GM12801 (cell line): ENCODE measurements around the gene MT1E.

Source experiments
- CTCF ChIP-seq: IDR thresholded peaks from one replicate; pipeline ENCODE4 v1.5.1; 2011; ENCODE audit warnings: control low read depth; ENCODE audit not compliant: insufficient read length; ENCODE audit errors: extremely low read depth

The MT1E gene

GRCh38 chr16:56658327-56658875 is 32.8 kb downstream of the MT1E start:
- TF ChIP-seq CTCF: no peak

GRCh38 chr16:56662357-56663354 is 37.1 kb downstream of the MT1E start:
- no peak for TF ChIP-seq CTCF

GRCh38 chr16:56664506-56664905 is 38.9 kb downstream of the MT1E start:
- no peak for TF ChIP-seq CTCF

- no peak for TF ChIP-seq CTCF
Observed at GRCh38 chr16:56667581-56668571, 42.3 kb downstream of the MT1E start, which contains the start of gene MT1G. Gene MT1G (minus strand): TSS chr16:56668065. CDS start chr16:56667993, 72 bp downstream.

- no peak for TF ChIP-seq CTCF
Observed at GRCh38 chr16:56669005-56669839, 43.6 kb downstream of the MT1E start, which contains the start of gene MT1H. Gene MT1H (plus strand): TSS chr16:56669814. CDS start chr16:56669885, 71 bp downstream.

GRCh38 chr16:56669840-56670619 is 44.4 kb downstream of the MT1E start:
- no peak for TF ChIP-seq CTCF
